Brain microvascular endothelial cell (primary cell): ENCODE measurements around the gene OLAH.

Experiments used
- DNase-seq: peaks from one replicate; pipeline ENCODE4 v3.0.0-alpha.2; 2020
- H3K27ac ChIP-seq: fragments of 250-450 bp; sonication (Bioruptor Pico); 2 replicates; pipeline ENCODE4 v1.5.1; 2020; ENCODE audit warnings: mild to moderate bottlenecking, moderate library complexity
- H3K27me3 ChIP-seq: fragments of 250-450 bp; sonication (Bioruptor Pico); replicated peaks from 2 replicates; pipeline ENCODE4 v1.5.1; 2020; ENCODE audit warnings: mild to moderate bottlenecking
- H3K36me3 ChIP-seq: fragments of 250-450 bp; sonication (Bioruptor Pico); replicated peaks from 2 replicates; pipeline ENCODE4 v1.5.1; 2020; ENCODE audit warnings: mild to moderate bottlenecking
- H3K4me3 ChIP-seq: 2 replicates; pipeline ENCODE4 v1.5.1; 2011; ENCODE audit warnings: low read depth, mild to moderate bottlenecking, control low read depth, low read length, moderate library complexity
- CTCF ChIP-seq: IDR thresholded peaks from 2 replicates; pipeline ENCODE4 v1.5.1; 2011; ENCODE audit warnings: low read depth, mild to moderate bottlenecking, moderate library complexity, low read length, control low read depth, inconsistent platforms; ENCODE audit errors: missing control alignments
- in situ Hi-C: cut with HindIII; loops from 2 replicates; pipeline ENCODE4 v1.10.0; 2017; ENCODE audit warnings: low sequenced_read_pairs, low pct_ligation_motif_present

Gene OLAH

GRCh38 chr10:15122477-15123030 lies 78.8 kb downstream of the OLAH start:
- Histone ChIP-seq H3K27me3 (no peaks in the 10 kb centered on the region), H3K4me3 (no peak overlapping the region), H3K27ac (peak overlapping the region; percentile 90), H3K36me3 (peaks cover 40% of the 10 kb centered on the region)
- in situ Hi-C loops = no loop called here
- TF ChIP-seq CTCF = no peak
- DNase-seq = no peak
